HG03064 (cell line): ENCODE measurements around the gene CNGA1.
A peak's percentile ranks its signal among the peaks of the same experiment; 100 is the strongest.

Source experiments
- ATAC-seq: cut with Tn5 transposase; IDR thresholded peaks from one replicate; pipeline ENCODE4 v1.9.1; 2021; ENCODE audit warnings: low read depth; ENCODE audit not compliant: unreplicated experiment

CNGA1 gene

GRCh38 chr4:47914220-47914925 lies 102.1 kb downstream of the CNGA1 start, which contains the start of gene NFXL1:
TSS of gene NFXL1 (minus strand) at chr4:47914583. CDS start at chr4:47914203, 380 bp downstream.
- ATAC-seq, result peak; percentile 96

GRCh38 chr4:47913861-47914219 lies 102.6 kb downstream of the CNGA1 start:
- ATAC-seq, result peak; percentile 20

- no peak for ATAC-seq
Observed at GRCh38 chr4:47913330-47913729, 103.2 kb downstream of the CNGA1 start.

- ATAC-seq, result no peak
Observed at GRCh38 chr4:47907089-47907646, 109.3 kb downstream of the CNGA1 start.

- ATAC-seq, result no peak
Observed at GRCh38 chr4:47899639-47900038, 116.8 kb downstream of the CNGA1 start.

- no peak for ATAC-seq
Observed at GRCh38 chr4:47891928-47892327, 124.6 kb downstream of the CNGA1 start.
